ENCODE results near the gene FHAD1.

DNA sequence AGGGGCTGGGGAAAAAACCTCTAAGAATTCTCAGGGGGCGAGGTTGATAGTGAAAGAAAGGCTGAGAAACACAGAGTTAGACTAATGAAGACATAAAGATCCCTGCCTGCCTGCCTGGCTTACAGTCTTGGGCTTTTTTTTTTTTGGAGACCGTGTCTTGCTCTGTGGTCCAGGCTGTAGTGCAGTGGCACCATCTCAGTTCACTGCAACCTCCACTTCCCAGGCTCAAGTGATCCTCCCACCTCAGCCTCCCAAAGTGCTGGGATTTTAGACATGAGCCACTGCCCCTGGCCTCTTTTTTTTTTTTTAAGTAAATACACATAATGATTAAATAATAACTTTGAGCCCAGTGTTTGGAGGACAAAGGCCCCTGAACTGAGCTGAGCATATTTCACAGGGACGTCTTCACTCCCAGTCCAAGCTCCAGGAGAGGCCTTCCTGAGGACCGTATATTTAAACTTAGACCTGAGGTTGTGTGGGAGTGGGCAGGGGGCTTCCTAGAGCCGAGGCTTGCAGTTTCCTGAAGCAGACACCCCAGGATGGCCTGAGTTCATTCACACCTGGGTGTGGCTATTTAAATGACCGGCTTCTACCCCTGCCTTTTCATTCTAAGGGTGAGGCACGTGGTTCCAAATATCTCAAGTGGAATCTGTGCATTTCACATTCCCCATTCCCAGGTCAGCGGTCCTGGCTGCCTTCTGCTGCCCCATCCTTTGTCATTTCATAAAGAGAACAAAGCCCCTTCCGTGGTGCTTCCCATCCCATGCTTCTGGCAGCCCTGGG, 146.6 kb downstream of the FHAD1 start:
- TF ChIP-seq POLR2A (IDR thresholded peaks at IDR 0.05): no peak
- TF ChIP-seq, protein P1, sequence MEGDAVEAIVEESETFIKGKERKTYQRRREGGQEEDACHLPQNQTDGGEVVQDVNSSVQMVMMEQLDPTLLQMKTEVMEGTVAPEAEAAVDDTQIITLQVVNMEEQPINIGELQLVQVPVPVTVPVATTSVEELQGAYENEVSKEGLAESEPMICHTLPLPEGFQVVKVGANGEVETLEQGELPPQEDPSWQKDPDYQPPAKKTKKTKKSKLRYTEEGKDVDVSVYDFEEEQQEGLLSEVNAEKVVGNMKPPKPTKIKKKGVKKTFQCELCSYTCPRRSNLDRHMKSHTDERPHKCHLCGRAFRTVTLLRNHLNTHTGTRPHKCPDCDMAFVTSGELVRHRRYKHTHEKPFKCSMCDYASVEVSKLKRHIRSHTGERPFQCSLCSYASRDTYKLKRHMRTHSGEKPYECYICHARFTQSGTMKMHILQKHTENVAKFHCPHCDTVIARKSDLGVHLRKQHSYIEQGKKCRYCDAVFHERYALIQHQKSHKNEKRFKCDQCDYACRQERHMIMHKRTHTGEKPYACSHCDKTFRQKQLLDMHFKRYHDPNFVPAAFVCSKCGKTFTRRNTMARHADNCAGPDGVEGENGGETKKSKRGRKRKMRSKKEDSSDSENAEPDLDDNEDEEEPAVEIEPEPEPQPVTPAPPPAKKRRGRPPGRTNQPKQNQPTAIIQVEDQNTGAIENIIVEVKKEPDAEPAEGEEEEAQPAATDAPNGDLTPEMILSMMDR (IDR thresholded peaks at IDR 0.05): no peak
